Immature natural killer cell (primary cell): ENCODE results near the gene TNPO2. TPM values are rescaled to one million over a fixed set of nuclear protein-coding genes. Genes with fewer than 3 reads are reported as not detected.

Experiments used
- DNase-seq, 3 donors: peaks; one replicate each; pipeline ENCODE4 v3.0.0; 2022; ENCODE audit warnings: mixed read lengths in 1 of 3
- H3K27ac Mint-ChIP-seq, 6 donors: one replicate each; pipeline ENCODE4 v1.8.0; 2020; ENCODE audit warnings: mixed read lengths in 6 of 6, mild to moderate bottlenecking in 5 of 6, inconsistent platforms in 4 of 6, moderate library complexity in 3 of 6
- H3K27me3 Mint-ChIP-seq, 3 donors: one replicate each; pipeline ENCODE4 v1.8.0; 2020 to 2021; ENCODE audit warnings: low read depth in 3 of 3, mild to moderate bottlenecking in 3 of 3, mixed read lengths in 3 of 3, moderate library complexity in 3 of 3, inconsistent platforms in 1 of 3
- H3K36me3 Mint-ChIP-seq, 3 donors: one replicate each; pipeline ENCODE4 v1.8.0; 2020; ENCODE audit warnings: mixed read lengths in 3 of 3, inconsistent platforms in 2 of 3, mild to moderate bottlenecking in 2 of 3
- H3K4me1 Mint-ChIP-seq, 2 donors: one replicate each; pipeline ENCODE4 v1.8.0; 2020; ENCODE audit warnings: inconsistent platforms in 2 of 2, mild to moderate bottlenecking in 2 of 2, mixed read lengths in 2 of 2, moderate library complexity in 1 of 2
- H3K4me3 Mint-ChIP-seq, 5 donors: one replicate each; pipeline ENCODE4 v1.8.0; 2020; ENCODE audit warnings: mild to moderate bottlenecking in 5 of 5, mixed read lengths in 5 of 5, inconsistent platforms in 3 of 5, moderate library complexity in 3 of 5
- H3K9me3 Mint-ChIP-seq, 6 donors: one replicate each; pipeline ENCODE4 v1.8.0; 2020; ENCODE audit warnings: mild to moderate bottlenecking in 6 of 6, mixed read lengths in 6 of 6, inconsistent platforms in 4 of 6, moderate library complexity in 3 of 6
- polyA plus RNA-seq, 3 donors: library from polyadenylated mRNA; unstranded; fragments of 300-500 nt; fragmentation: Illumina TruSeq; gene quantifications; one replicate each; pipeline ENCODE4 v1.2.3, GENCODE V29; 2021

TNPO2 gene
- polyA plus RNA-seq, 3 donors from 2014 or later = 0.46 to 4.0 (median 0.98) TPM

DNA sequence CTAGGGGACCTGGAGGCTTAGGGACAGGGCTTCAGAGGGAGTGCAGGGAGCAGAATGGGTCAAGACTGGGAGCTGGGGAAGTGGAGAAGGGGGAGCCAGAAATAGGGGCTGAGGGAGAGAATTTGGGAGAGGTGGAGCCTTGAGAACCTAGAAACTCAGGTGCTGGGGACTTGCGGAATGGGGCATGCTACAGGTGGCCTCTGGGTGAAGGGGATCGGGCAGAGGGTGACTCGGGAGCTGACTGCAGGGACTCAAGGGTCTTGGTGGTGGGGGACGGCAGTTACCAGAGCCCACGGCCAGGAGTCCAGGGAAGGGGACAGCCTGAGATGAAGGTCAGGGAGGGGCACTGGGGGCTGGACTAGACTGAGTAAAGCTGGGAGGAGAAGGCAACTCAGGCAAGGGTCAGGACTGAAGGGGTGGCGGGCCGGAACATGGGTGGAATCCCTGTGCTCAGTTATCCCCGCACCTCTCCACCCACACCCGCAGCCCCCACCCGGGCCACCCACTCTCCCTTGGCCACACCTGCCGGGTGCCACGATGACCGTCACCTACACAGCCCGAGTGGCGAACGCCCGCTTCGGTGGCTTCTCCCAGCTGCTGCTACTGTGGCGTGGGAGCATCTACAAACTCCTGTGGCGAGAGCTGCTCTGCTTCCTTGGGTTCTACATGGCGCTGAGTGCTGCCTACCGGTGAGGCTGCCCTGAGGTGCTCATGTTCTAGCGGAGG lies 28.5 kb upstream of the TNPO2 start:
- H3K9me3 Mint-ChIP-seq = peaks cover 0 to 1% (median 0%) of the 10 kb centered on the region in 6 donors
- no peak for DNase-seq
- H3K36me3 Mint-ChIP-seq = peaks cover 7 to 11% (median 11%) of the 10 kb centered on the region in 3 donors
- H3K27ac Mint-ChIP-seq = no peak overlapping the region
- H3K4me1 Mint-ChIP-seq = peaks cover 0 to 6% of the 10 kb centered on the region in 2 donors
- H3K27me3 Mint-ChIP-seq = peaks cover 0 to 9% (median 5%) of the 10 kb centered on the region in 3 donors
- no peak overlapping the region for H3K4me3 Mint-ChIP-seq

DNA sequence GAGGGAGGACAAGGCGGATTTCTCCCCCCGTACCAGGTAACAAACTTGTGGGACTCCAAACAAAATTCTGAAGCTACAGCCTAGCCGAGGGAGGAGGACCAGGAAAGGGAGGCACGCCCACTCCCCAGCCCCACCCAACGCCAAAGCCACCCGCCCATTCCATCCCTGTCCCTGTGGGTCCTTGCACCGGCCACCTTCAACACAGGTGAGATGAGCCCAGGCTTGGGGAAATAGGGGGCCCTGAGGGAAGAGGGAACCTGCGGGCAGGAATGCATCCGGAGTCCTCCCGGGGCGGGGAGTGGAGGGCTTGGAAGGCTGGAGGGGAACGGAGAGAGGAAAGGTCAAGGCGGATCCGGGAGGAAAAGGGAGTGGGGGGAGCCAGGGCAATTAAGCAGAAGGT lies 27.9 kb upstream of the TNPO2 start, which contains the start of gene BEST2:
Gene BEST2, plus strand, starts transcription at position 157 of the 400 bp plus-strand sequence. CDS start 802 bp downstream, outside the sequence.
- Mint-ChIP-seq H3K9me3 (peaks cover 0 to 1% (median 0%) of the 10 kb centered on the region in 6 donors), H3K36me3 (peaks cover 7 to 16% (median 11%) of the 10 kb centered on the region in 3 donors), H3K4me3 (no peak within 1 kb of the TSS), H3K27ac (no peak within 1 kb of the TSS), H3K27me3 (peaks cover 0 to 9% (median 5%) of the 10 kb centered on the region in 3 donors), H3K4me1 (peaks cover 0 to 6% of the 10 kb centered on the region in 2 donors)
- DNase-seq = no peak

GRCh38 chr19:12750851-12751250 lies 27.1 kb upstream of the TNPO2 start:
- no peak for DNase-seq
- Mint-ChIP-seq H3K27me3 (peaks cover 0 to 10% (median 3%) of the 10 kb centered on the region in 3 donors), H3K9me3 (peaks cover 0 to 1% (median 0%) of the 10 kb centered on the region in 6 donors), H3K27ac (no peak overlapping the region), H3K4me3 (no peak overlapping the region), H3K36me3 (peaks cover 7 to 16% (median 12%) of the 10 kb centered on the region in 3 donors), H3K4me1 (peaks cover 0 to 6% of the 10 kb centered on the region in 2 donors)

DNA sequence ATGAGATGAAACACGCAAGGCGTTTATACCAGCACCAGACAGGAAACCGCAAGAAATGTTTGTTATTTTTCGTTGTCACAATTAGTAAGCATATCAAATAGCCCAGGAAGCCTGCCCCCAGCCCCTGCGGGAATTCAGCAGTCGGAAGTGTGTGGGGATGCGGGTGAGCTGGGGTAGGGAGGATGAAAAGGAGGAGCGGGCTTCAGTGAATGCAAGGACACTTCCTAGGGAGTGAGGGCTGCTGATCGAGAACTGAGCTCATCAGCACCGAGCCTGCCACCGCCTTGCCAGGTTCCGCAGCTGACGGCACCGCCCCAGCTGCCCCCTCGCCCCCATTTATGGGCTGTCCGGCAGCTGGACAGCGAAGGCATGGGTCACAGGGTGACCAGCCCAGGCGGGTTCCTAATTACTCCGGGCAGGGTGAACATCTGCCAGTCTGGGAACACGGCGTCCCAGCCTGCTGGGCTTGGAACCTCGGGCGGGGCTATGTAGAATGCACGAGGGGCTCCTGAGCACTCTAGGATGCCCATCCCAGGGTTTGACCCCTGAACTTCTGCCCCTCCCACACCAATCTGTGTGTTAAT lies 26.3 kb upstream of the TNPO2 start:
- Mint-ChIP-seq H3K9me3 (peaks cover 0 to 1% (median 0%) of the 10 kb centered on the region in 6 donors), H3K27me3 (peaks cover 0 to 10% (median 3%) of the 10 kb centered on the region in 3 donors), H3K4me3 (peak overlapping the region in 1 of 5 donors; percentile 19), H3K36me3 (peaks cover 7 to 16% (median 14%) of the 10 kb centered on the region in 3 donors), H3K27ac (no peak overlapping the region), H3K4me1 (peaks cover 0 to 6% of the 10 kb centered on the region in 2 donors)
- DNase-seq = no peak

DNA sequence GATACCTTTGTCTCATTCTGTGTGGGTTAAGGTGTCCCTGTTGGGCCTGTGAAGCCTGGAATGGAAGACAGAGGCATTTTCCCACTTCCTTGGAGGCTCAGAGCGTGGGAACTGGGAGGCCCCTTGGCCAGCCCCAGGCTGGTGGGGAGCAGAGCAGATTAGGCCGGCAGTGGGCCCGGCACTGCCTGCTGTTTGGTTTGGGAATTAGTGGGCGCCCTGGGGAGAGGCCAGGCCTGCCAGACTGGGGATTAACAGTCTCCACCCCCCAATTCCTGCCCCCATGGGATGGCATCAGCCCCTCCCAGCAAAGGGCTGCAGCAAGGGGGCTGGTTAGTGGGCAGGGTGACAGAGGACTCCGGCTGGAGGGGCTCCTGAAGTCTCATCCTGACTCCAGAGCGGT lies 24.8 kb upstream of the TNPO2 start:
- Mint-ChIP-seq H3K36me3 (peaks cover 7 to 21% (median 14%) of the 10 kb centered on the region in 3 donors), H3K4me3 (no peak overlapping the region), H3K9me3 (peaks cover 0 to 1% (median 0%) of the 10 kb centered on the region in 6 donors), H3K4me1 (peaks cover 0 to 6% of the 10 kb centered on the region in 2 donors), H3K27me3 (peaks cover 0 to 6% (median 1%) of the 10 kb centered on the region in 3 donors), H3K27ac (no peak overlapping the region)
- no peak for DNase-seq

DNA sequence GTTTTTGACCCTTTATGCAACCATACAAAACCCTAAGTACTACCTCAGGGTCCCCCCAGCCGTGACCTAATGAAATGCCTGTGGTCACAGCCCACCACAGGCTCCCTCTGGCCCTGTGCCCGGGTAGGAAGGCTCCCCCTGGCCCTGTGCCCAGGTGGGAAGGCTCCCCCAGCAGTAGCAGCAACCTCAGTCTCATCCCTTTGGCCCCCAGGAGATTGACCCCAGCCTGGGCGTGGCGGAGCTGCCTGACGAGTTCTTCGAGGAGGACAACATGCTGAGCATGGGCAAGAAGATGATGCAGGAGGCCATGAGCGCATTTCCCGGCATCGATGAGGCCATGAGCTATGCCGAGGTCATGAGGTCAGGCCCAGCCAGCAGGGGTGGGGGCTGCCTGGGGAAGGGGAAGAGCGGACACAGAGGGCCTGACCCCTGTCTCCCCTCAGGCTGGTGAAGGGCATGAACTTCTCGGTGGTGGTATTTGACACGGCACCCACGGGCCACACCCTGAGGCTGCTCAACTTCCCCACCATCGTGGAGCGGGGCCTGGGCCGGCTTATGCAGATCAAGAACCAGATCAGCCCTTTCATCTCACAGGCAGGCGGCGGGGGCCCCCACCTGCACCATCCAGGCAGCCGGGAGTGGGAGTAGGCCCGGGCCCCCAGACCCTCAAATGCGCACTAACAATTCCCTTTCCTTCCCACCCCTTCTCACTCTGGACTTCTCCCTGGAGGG lies 21.6 kb upstream of the TNPO2 start:
- Mint-ChIP-seq H3K27me3 (peaks cover 0 to 4% (median 1%) of the 10 kb centered on the region in 3 donors), H3K36me3 (peaks cover 16 to 25% (median 25%) of the 10 kb centered on the region in 3 donors)

GRCh38 chr19:12737835-12738351 lies 14.2 kb upstream of the TNPO2 start:
- Mint-ChIP-seq H3K4me1 (peaks cover 35 to 36% of the 10 kb centered on the region in 2 donors), H3K9me3 (no peaks in the 10 kb centered on the region), H3K36me3 (peaks cover 6 to 14% (median 10%) of the 10 kb centered on the region in 3 donors), H3K27ac (peak overlapping the region; percentile 93 to 98 (median 94)), H3K4me3 (peak overlapping the region; percentile 98 to 100 (median 99)), H3K27me3 (peaks cover 19 to 22% (median 21%) of the 10 kb centered on the region in 3 donors)
- no peak for DNase-seq

More for the DNA sequence above, 21.6 kb upstream of the TNPO2 start:
- no peak for DNase-seq
- no peak overlapping the region for H3K4me3 Mint-ChIP-seq
- peaks cover 0 to 6% of the 10 kb centered on the region in 2 donors for H3K4me1 Mint-ChIP-seq
- H3K27ac Mint-ChIP-seq = no peak overlapping the region
- H3K9me3 Mint-ChIP-seq = no peaks in the 10 kb centered on the region

DNA sequence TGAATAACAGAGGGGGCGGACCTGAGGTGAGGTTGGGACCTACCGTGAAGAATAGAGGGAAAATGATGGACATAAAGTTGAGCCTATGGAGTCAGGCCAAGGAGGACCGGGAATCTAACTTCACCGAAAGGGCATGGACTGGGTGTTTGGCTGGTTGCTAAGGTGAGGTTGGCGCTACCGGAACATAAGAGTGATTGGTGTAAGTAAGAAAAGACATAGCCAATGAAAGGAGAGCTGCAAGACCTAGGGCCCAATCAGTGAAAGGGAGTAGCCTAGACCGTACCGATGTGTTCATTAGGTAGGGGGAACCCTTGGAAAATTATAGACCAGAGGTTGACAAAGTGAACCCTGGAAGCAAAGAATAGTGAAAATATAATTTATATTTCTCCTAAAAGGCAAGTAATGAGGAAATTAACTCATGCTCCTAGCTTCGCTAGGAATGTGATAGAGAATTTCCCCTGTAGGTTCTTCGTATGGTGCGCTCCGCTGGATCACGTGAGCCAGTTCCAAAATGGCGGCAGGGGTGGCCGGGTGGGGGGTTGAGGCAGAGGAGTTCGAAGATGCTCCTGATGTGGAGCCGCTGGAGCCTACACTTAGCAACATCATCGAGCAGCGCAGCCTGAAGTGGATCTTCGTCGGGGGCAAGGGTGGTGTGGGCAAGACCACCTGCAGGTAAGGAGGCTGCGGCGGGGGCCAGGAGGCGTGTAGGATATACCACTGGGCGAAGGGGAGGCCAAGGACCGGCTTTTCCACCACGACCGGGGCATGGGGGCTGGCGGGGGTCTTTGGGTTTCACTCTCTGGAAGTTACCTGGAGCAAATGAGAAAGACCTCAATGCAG lies 13.5 kb upstream of the TNPO2 start, which contains the start of gene GET3:
Gene GET3, plus strand, starts transcription at position 503 of the 840 bp plus-strand sequence. Its CDS starts 9 bp downstream, at position 512.
- H3K9me3 Mint-ChIP-seq = no peaks in the 10 kb centered on the region

GRCh38 chr19:12733369-12734214 lies 9.9 kb upstream of the TNPO2 start:
- peak in 2 of 3 donors; percentile 21 to 25 for DNase-seq
- Mint-ChIP-seq H3K4me3 (peak overlapping the region; percentile 88 to 95 (median 91)), H3K4me1 (peaks cover 46 to 54% of the 10 kb centered on the region in 2 donors), H3K36me3 (peaks cover 4 to 14% (median 7%) of the 10 kb centered on the region in 3 donors), H3K27me3 (peaks cover 21 to 29% (median 21%) of the 10 kb centered on the region in 3 donors), H3K27ac (peak overlapping the region; percentile 86 to 97 (median 89)), H3K9me3 (no peaks in the 10 kb centered on the region)

More for the DNA sequence above, 13.5 kb upstream of the TNPO2 start, which contains the start of gene GET3:
- peaks cover 19 to 24% (median 21%) of the 10 kb centered on the region in 3 donors for H3K27me3 Mint-ChIP-seq
- H3K27ac Mint-ChIP-seq = peak within 1 kb of the TSS; percentile 93 to 98 (median 94)
- peak; percentile 87 to 88 (median 87) for DNase-seq
- H3K4me3 Mint-ChIP-seq = peak within 1 kb of the TSS; percentile 98 to 100 (median 99)
- H3K4me1 Mint-ChIP-seq = peaks cover 40 to 42% of the 10 kb centered on the region in 2 donors
- peaks cover 3 to 11% (median 7%) of the 10 kb centered on the region in 3 donors for H3K36me3 Mint-ChIP-seq

DNA sequence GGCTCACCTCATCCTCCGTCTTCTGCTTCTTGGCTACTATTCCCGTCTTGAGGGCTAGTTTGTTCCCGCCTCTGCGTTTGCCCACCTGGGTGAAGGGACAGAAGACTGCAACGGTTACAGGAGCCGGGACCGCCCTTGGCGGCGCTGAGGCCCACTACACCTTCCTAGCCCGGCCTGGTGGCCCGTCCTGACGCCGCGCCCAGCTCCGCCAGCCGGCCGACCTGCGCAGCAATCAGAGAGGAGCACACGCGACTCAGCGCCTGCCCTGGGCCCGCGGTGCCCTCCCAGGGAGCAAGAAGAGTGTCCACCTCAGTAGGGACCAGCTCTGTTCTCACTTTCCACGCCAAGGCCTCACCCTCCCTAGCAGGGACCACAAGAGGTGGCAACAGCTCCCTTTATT lies 7.6 kb upstream of the TNPO2 start:
- Mint-ChIP-seq H3K4me3 (peak overlapping the region in 1 of 5 donors; percentile 15), H3K9me3 (no peaks in the 10 kb centered on the region), H3K27ac (no peak overlapping the region), H3K4me1 (peaks cover 29 to 37% of the 10 kb centered on the region in 2 donors), H3K27me3 (peaks cover 12 to 19% (median 16%) of the 10 kb centered on the region in 3 donors), H3K36me3 (peaks cover 7 to 22% (median 8%) of the 10 kb centered on the region in 3 donors)
- no peak for DNase-seq

GRCh38 chr19:12730064-12730463 lies 6.3 kb upstream of the TNPO2 start:
- peaks cover 12 to 16% (median 15%) of the 10 kb centered on the region in 3 donors for H3K27me3 Mint-ChIP-seq
- H3K36me3 Mint-ChIP-seq = peaks cover 7 to 22% (median 8%) of the 10 kb centered on the region in 3 donors
- H3K27ac Mint-ChIP-seq = peak overlapping the region in 2 of 6 donors; percentile 21 to 32
- H3K4me3 Mint-ChIP-seq = no peak overlapping the region
- H3K9me3 Mint-ChIP-seq = no peaks in the 10 kb centered on the region
- DNase-seq = no peak
- H3K4me1 Mint-ChIP-seq = peaks cover 29 to 38% of the 10 kb centered on the region in 2 donors
